Muscle of arm (tissue), 12 donors: ENCODE data around the gene OPCML. TPM values are rescaled to one million over a fixed set of nuclear protein-coding genes. Genes with fewer than 3 reads are reported as not detected.
A peak's percentile ranks its signal among the peaks of the same experiment; 100 is the strongest.

ENCODE experiments used
- DNase-seq: peaks from one replicate; pipeline ENCODE4 v3.0.0-alpha.2; 2013
- polyA plus RNA-seq, 12 donors: library from polyadenylated mRNA; unstranded; fragments of 120-200 nt; gene quantifications; one replicate each; pipeline ENCODE4 v1.2.1, GENCODE V29; 2013; ENCODE audit not compliant: insufficient read length in 12 of 12

Gene OPCML
- polyA plus RNA-seq, 12 donors = 1.1 to 3.0 (median 1.8) TPM; not detected in 1

DNA sequence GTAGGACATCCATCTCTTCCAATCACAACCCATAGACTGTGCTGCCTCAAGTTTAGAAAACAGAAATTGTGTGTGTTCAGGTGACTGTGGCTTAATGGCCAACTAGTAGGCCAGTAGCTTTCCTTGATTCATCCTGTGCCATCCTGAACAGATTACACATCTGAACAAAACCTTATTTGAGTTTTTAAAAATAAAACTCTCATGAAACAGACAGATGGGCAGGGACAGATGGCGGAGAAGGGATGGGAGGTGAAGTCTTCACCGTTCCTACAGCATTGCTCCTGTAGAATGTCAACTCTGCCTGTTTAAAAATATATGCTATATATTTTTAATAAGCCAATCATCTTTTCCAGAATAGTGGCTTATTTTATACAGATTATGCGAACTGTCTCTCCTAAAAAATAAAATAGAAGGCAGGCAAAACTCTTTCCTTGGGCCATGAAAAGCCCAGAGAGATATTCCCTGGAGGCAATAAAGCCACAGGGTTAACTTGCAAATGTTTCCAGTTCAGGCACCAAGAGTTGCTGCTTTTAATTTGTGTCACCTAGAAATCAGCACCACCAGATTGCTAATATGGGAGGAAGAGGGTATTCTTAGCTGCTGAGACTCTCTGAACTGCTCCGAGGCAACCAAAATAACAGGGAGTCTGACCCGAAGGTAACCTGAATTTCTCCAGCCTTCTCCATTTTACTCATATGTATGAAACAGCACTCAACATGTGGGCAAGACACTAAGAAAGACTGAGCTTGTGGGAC, 861.2 kb downstream of the OPCML start:
- DNase-seq = no peak

DNA sequence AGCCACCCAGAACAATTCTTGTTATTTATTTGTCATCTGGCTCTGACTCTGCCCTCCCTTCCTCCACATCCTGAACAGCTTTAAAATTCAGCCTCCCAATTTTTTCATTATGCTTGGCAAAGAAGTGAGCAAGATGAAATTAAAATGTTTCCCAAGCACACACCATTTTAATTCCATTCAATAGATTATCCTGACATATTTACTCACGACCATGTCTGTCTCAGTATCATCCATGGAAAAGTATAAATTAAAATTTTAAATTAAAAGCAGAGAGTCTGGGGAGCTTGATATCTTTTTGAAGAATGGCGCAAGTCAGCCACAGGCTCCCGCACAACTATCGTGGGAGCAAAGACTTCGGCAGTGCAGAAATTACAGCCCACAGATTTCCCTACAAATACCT, 862.4 kb downstream of the OPCML start:
- DNase-seq = no peak

DNA sequence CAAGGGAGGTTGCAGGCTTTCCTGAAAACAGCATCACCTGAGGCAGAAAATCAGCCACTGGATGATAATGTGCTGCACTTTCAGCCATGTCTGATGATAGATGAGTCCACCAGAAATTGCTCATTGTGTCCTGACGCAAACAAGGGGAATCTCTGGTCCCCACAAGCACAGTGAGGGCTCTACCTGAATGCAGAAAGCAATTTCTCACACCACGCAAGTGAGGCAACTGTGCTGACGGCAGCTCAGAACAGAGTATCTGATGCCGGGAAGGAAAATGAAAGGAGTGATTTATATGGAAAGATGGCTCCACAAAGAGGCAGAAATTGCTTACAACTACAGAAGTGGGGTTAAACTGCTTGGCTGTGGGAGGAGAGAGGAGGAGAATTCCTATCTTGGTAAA, 867.1 kb downstream of the OPCML start:
- no peak for DNase-seq

DNA sequence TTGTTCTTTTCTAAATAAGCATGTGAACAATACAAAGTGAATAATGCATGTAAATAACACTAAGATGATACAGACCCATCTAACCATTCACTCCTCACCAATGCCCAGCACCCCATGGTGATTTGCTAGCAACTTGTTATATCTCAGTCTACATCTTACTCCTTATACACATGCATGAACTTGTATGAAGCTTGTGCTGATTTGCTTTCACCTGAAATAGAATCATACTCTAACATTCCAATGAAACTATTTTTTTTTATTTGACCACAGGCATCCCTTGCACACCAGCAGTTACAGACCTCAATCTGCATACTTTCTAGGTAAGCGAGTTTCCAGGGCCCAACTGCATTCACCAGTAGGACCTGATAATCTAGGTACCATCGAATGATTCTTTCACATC, 873.6 kb downstream of the OPCML start:
- no peak for DNase-seq

DNA sequence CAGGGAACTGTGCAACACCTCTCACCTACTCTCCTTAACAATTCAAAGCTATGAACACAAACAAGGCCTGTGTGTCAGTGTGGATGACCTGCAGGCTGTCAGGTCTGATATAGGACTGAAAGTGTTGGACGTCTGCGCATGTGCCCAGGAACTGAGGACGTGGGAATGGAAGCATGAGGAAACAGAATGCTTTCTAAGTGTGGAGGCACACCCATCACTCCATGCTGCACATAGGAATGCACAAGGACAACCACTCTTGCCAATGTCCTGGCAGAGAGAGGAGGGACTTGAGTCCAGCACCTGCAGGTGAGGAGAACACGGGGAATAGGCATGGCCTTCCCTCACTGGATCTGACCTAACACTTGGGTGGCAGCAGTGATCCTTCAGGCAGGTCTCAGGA, 874.3 kb downstream of the OPCML start:
- no peak for DNase-seq

DNA sequence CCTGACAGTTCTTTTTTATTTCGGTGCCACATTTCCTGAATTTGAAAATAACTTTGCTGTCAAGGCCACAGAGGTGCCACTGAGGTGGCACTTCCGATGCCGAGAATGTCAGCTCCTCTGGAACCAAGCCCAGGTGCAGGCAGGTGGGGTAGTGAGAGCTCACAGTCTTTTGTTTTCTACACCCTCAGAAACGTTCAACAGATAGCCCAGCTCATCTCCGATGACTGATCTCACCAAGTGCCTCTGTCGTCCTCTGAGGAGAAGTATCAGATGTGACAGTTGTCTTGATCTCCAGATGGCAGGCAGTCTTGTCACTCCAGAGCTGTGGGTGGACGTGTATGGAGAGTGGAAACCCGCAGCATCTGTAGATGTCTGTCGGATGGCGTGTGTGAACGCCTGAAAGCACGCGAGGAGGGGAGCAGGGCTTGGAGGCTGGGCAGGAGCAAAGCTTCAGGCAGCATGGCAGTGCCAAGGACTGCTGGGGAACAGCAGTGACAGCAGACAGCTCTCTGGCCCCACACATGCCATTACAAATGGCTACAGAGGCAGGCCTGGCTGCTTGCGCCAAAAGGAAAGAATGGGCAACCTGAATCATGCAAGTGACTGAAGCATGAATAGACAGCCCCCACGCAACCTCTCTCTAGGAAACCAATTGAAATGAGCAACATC, 877.0 kb downstream of the OPCML start:
- DNase-seq = no peak

DNA sequence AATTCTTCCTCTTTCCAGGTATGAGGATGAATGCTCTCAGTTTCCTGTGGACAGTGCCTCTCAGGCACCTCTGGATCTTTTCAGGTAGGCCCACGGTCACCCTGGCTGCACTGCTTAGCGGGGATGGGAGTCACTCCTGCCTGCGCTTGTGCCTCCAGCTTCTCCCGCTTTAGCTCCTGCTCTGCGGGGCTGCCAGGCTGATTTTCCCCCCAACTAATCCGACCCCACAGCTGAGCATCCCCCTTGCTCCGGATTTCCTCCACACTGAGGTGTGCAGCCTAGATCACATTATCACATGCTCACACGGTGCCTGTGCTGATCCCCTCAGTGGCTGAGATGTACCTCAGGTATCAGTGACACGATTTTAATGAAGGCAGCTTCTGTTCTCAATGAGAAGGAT, 879.1 kb downstream of the OPCML start:
- no peak for DNase-seq

DNA sequence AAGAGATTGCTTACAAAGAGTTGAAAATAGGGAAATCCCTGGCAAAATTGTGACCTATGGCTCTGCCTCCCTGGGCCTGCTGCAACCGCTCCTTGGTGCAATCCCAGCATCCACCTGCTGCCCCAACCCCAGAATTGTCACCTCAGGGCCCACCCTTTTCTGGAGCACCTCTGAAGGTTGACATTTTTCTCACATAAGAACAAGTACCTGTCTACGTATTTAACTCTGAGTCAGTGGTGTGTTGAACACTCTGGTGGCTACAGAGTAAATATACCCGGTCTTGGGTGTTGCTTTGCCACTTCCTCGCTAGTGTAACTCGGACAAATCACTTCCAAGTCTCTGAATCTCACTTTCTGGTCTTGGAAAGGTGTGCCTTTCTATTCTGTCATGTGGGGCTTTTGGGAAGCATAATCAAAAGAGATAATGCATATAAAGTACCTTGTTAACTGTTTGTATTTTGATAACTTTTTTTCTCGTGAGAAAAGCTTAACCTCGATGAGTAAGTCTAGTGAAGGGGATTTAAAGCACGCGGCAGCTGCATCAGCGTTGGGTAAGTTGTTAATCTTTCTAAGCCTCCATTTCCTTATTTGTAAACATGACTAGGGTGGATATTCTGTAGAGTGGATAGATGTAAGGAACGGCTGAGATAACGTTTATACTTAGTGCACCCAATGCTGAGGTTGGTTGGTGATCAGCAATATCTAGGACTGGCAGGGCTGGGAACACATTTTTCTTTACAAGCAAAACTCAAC, 881.2 kb downstream of the OPCML start:
- no peak for DNase-seq

DNA sequence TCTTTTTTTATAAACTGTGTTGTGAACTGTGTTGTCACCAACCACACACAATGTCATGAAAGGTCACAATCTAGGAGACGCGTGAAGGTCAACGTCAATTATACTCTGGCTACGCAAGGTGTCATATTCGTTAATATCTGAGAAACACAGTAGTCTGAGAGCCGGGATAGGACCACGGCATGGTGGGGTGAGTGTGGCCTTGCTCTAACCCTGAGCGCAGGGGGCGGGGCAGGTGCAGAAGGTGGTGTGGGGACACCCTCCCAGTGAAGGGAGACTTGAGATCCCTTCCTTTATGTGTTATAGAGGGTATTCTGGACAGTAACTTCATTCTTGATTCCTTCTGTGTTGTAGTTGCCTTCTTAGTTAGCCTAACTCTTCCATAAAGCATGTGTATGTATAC, 883.0 kb downstream of the OPCML start:
- DNase-seq = no peak

DNA sequence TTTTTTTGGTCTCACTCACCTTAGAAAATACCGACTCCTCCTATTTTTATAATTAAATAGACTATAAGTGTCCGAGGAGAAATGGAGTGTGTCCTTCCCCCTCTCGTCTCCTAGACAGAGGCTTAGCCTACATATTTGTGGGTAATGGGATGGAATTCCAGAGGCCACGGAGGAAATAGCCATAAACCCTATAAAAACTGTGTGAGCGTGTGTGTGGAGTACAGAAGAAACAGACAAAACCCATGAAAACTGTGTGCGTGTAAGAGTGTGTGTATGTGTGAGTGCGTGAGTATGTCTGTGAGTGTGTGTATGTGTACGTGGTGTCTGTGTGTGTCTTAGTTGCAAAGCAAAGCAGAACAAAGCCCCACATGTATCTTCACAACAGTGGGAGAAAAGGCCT, 883.5 kb downstream of the OPCML start:
- DNase-seq = no peak

DNA sequence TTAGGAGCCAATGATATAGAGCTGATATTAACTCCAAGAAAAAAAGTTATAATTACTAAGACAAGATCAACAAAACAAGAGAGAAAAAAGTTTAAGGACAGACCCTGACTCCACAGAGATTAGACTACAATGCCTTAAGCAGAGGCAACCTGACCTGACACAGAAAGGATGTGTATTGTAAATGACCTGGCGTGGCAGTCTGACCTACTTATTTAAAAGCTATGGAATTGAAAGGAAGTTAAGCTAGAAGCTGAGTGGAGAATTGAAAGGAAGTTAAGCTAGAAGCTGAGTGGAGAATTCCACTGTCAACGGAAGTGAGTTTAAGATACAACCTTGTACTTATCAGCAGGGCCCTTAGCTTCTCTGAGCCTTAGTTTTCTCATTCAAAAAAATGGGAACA, 885.4 kb downstream of the OPCML start:
- no peak for DNase-seq

DNA sequence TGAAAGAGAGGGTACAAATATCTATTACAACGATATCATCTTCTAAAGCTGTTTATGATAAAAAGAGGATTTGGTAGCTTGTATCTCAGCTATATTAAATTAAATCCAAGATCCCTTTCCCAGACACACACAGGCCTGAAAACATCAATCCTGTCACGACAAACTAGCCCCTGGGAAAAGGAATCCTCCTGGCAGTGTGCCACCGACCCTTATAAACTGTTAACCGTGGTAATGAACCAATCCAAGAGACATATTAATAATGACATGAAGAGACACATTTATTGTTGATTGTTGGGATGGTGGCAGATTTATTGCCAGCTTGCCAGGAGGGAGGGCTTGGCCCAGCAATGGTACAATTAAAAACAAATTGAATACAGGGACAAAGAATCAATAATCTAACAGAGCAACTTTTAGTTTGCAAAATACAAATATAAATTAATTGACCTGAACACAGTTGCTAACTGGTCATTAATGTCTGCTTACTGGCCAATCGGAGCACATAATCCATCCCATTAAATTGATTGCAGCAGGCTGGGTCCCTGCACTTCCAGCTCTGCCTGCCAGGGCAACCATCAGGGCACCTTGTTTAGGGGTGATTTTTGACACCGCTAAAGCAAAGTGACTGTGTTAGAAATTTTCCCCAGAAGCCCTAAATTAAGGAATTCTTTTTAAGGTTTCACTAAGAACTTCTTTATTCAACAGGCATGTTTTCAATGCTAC, 887.6 kb downstream of the OPCML start:
- DNase-seq = no peak

DNA sequence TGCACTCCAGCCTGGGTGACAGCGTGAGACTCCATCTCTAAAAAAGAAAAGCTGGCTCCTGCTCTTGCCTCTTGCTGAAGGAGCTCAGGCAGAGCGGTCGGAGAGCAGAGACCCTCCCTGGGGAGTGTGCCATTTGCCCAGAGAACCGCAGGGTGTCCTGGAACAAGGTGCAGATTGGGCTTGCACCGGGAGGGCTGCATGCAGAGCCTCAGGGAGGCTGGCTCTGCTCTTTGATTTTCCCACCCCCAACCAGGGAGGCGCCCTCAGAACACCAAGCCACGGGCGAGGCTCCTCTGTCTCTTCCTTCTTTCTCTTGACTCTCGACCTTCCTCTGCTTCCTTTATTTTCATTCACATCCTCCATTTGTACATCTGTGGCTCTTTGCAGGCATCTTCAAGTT, 889.1 kb downstream of the OPCML start:
- DNase-seq = no peak

DNA sequence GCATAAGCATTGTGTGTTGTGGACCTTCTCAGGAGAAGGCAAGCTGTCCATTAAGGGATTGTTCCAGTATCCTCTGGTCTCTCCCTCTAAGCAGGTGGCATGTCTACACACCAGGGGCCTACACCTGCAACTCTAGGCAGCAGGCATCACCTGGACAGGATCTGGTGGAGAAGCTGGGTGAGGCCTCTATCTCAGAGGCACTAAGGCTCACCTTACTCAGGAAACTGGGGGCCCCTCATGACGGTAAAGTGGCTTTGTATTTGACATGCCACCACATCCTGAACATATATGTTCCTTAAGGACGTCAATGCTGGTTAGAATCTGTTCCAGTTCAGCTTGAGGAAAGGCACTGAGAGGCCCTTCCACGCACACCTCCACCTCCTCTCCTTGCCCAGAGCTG, 891.3 kb downstream of the OPCML start:
- no peak for DNase-seq

DNA sequence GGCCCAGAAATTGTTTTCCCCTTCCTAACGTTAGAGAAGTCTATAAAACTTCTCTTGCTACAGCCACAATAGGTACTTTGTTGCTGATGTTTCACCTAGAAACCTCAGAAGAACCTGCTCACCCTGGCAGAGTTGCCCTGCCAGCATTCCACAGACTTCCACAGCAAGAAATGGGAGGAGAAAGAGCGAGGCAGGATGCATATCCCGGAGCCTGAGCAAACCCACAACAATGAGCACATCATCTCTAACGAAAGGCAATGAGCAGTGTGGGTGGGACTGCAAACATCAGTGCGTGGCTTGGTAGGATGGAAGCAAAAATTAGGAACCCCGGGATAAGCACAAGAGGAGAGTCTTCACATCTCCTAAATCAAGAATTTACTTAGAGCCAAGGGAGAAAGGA, 892.3 kb downstream of the OPCML start:
- no peak for DNase-seq

DNA sequence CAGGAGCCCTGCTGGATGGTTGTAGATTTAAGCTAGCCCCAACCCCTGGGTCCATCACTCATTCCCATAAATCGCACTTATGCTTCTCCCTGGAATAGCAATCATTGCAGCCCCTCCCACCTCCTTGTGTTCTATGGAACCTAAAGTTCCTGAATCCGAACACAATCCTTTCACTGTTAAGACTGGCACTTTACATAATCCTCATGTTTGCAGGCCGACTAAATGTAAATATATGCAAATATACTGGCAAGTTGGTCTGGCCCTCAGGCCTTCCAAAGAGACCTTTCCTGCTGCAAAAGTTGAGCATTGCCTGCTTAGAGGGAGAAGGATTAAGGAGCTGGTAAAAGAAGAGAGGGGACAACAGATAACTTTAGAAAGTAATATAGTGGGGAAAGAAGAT, 892.9 kb downstream of the OPCML start:
- no peak for DNase-seq

DNA sequence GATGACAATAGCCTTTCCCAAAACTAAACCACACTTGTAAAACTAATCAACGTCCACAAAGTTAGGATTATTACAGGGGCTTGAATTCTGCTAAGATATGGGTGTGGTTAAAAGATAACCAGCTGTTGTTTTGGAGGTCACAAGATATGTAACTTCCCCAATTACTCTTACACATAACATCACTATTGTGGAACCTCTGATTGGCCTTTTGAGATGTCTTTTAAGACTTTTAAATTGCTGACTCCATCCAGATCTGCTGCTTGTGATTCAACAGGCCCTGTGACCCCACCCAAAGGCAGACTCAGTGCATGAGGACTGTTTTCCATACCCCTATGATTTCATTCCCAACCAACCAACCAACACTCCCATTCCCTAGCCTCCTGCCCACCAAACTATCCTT, 893.9 kb downstream of the OPCML start:
- DNase-seq = no peak

DNA sequence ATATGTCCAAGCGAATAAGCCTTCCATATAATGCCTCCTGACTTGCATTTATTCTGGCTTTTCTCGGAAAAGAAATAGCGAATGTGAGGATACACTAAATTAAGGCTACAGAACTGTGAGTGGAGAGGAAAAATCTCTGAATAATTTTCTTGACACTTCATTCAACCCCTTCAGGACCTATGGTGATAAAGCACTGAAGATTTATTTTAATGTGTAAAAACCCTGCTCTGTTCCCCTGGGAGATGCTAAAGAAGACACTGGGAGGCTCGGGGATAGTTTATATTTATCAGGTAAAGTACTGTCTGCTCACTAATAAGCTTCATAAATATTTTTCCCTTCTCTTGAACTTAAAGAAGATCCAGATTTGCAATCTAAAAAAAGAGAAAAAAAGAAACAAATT, 895.8 kb downstream of the OPCML start:
- no peak for DNase-seq

DNA sequence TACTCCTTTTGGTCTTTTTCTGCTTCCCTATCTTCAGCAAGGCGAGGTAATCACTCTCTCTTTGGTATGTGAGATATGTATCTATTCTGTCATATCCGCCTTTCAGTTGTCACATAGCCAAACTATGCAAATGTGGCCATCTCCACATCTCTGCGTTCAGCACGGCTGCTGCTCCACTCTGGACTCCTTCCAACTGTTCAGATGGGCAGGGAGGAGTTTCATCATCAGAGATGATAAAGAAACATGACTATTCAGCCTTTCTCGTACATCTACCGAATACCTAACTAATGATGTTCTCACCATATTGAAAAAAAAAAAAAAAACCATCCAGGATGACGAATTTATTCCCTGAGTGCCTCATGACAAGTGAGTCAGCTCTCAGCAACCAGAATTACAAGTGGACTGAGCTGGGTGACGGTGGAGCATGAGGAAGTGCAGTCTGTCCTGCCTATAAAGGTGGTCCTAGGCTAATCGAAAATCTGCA, 899.6 kb downstream of the OPCML start:
- DNase-seq = peak; percentile 5

DNA sequence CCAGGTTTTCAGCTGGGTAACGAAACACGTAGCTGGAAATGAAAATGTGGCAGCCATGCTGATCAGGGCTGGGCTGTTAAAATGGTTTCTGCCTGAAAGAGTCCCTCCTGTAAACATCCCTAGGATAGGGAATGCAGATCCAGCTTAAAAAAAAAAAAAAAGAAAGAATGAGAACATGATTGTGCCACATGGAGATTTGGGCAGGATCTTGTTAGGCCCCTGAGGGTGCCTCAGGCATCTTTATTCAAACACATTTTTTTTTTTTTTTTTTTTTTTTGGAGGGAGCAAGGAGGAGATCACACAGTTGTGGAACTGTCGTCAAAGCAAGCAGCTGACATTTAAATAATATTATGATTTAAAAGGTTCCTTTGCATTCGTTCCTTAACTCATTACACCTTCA, 900.3 kb downstream of the OPCML start:
- DNase-seq = no peak

DNA sequence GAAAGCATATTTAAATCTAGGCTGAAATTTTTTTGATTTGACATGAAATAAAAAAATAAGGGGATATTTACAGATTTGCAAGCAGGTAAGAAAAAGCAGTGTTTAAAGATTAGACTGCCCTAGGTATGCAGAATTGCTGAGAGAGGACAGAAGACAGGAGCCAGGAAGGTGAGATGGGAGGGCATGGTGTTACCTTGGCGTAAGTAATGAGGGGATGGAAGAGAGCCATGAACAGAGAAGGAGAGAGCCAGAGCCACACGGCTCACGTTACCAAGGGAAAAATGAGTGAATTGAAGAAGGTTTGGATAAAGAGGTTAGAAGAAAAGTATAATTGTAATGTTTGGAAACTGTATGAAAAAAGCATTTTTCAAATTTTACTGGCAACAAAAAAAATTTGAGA, 904.3 kb downstream of the OPCML start:
- DNase-seq = no peak

DNA sequence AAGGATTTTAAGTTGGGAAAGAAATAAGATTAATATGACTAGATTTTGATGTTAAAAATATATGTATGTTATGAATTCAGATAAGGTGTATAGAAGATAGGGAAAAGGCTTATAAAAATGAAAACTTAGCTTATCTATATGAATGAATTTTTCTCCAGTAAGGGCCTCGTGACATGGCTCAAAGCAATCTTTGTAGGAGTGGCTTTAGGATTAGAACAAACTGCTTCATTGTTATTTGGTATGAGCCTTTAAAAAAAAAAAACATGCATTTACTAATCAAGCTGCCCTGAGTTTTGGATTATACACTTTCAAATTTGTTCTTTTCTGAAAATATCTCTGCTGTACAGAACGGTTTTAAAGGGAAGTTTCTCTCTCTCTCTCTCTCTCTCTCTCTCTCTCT, 905.9 kb downstream of the OPCML start:
- DNase-seq = no peak
